NCI-H748 (cell line): ENCODE measurements around the gene DCLK2.
"Not testable (repeated sequence)": the region's sequence is repeated elsewhere in the genome, so short reads cannot be mapped to it uniquely, and the experiment has no call there.

Experiments used
- DNase-seq: peaks from one replicate; lab custom pipeline; 2025; ENCODE audit not compliant: unreplicated experiment; lab: John Stamatoyannopoulos, UW

Gene DCLK2

GRCh38 chr4:150197256-150197655, 119.0 kb downstream of the DCLK2 start:
- DNase-seq: not testable (repeated sequence)

GRCh38 chr4:150199056-150199455, 120.8 kb downstream of the DCLK2 start:
- no peak for DNase-seq

GRCh38 chr4:150205016-150205415, 126.8 kb downstream of the DCLK2 start:
- DNase-seq: no peak

GRCh38 chr4:150206265-150206664, 128.0 kb downstream of the DCLK2 start:
- DNase-seq: no peak

- DNase-seq: no peak
Measured at GRCh38 chr4:150206954-150207353, 128.7 kb downstream of the DCLK2 start.

- DNase-seq: no peak
Measured at GRCh38 chr4:150207871-150208270, 129.6 kb downstream of the DCLK2 start.

GRCh38 chr4:150209140-150209829, 131.0 kb downstream of the DCLK2 start:
- peak; percentile 7 for DNase-seq

- DNase-seq: no peak
Measured at GRCh38 chr4:150211016-150211415, 132.8 kb downstream of the DCLK2 start.

- no peak for DNase-seq
Measured at GRCh38 chr4:150211799-150212445, 133.7 kb downstream of the DCLK2 start.

GRCh38 chr4:150212485-150212884, 134.2 kb downstream of the DCLK2 start:
- no peak for DNase-seq

GRCh38 chr4:150212927-150213326, 134.7 kb downstream of the DCLK2 start:
- DNase-seq: no peak

GRCh38 chr4:150215601-150216000, 137.4 kb downstream of the DCLK2 start:
- no peak for DNase-seq

GRCh38 chr4:150216726-150217125, 138.5 kb downstream of the DCLK2 start:
- no peak for DNase-seq

- DNase-seq: peak; percentile 80
Measured at GRCh38 chr4:150217192-150217591, 138.9 kb downstream of the DCLK2 start.

- DNase-seq: peak; percentile 85
Measured at GRCh38 chr4:150217808-150218207, 139.6 kb downstream of the DCLK2 start.

- DNase-seq: no peak
Measured at GRCh38 chr4:150218447-150218846, 140.2 kb downstream of the DCLK2 start.

- DNase-seq: no peak
Measured at GRCh38 chr4:150219841-150220240, 141.6 kb downstream of the DCLK2 start.

GRCh38 chr4:150224896-150225591, 146.8 kb downstream of the DCLK2 start:
- DNase-seq: no peak

- DNase-seq: no peak
Measured at GRCh38 chr4:150229520-150229919, 151.3 kb downstream of the DCLK2 start.

- DNase-seq: no peak
Measured at GRCh38 chr4:150230561-150230960, 152.3 kb downstream of the DCLK2 start.

- no peak for DNase-seq
Measured at GRCh38 chr4:150231107-150231770, 153.0 kb downstream of the DCLK2 start.

GRCh38 chr4:150232029-150232428, 153.8 kb downstream of the DCLK2 start:
- DNase-seq: peak; percentile 4
